HUES64 (cell line): ENCODE data around the gene STH.
"Not testable (repeated sequence)": the region's sequence is repeated elsewhere in the genome, so short reads cannot be mapped to it uniquely, and the experiment has no call there.

Experiments used
- H3K27ac ChIP-seq: 2 replicates; pipeline ENCODE4 v1.7.0; 2013; ENCODE audit warnings: low read depth, low read length, inconsistent platforms
- H3K27me3 ChIP-seq: 2 replicates; pipeline ENCODE4 v1.6.1; 2013; ENCODE audit warnings: mild to moderate bottlenecking, low read length; ENCODE audit not compliant: insufficient read depth
- H3K36me3 ChIP-seq: 2 replicates; pipeline ENCODE4 v1.6.1; 2013; ENCODE audit warnings: mild to moderate bottlenecking, low read length; ENCODE audit not compliant: insufficient read depth
- H3K4me1 ChIP-seq: 2 replicates; pipeline ENCODE4 v1.6.1; 2013; ENCODE audit warnings: mild to moderate bottlenecking, low read length, moderate library complexity; ENCODE audit not compliant: insufficient read depth
- H3K4me3 ChIP-seq: 2 replicates; pipeline ENCODE4 v1.5.1; 2013; ENCODE audit warnings: mild to moderate bottlenecking, low read length, moderate library complexity
- H3K9ac ChIP-seq: 2 replicates; pipeline ENCODE4 v1.6.1; 2013; ENCODE audit warnings: mild to moderate bottlenecking, low read depth, low read length
- H3K9me3 ChIP-seq: 2 replicates; pipeline ENCODE4 v1.6.1; 2013; ENCODE audit warnings: low read depth, low read length; ENCODE audit not compliant: insufficient read depth
- WGBS: fragments of 150-250, 120-280 bp; methylation state at CpG from one replicate; pipeline ENCODE4 v1.1.7; 2013; ENCODE audit warnings: missing lambda C conversion rate; 5-methylcytosine and 5-hydroxymethylcytosine counted together

Gene STH

DNA sequence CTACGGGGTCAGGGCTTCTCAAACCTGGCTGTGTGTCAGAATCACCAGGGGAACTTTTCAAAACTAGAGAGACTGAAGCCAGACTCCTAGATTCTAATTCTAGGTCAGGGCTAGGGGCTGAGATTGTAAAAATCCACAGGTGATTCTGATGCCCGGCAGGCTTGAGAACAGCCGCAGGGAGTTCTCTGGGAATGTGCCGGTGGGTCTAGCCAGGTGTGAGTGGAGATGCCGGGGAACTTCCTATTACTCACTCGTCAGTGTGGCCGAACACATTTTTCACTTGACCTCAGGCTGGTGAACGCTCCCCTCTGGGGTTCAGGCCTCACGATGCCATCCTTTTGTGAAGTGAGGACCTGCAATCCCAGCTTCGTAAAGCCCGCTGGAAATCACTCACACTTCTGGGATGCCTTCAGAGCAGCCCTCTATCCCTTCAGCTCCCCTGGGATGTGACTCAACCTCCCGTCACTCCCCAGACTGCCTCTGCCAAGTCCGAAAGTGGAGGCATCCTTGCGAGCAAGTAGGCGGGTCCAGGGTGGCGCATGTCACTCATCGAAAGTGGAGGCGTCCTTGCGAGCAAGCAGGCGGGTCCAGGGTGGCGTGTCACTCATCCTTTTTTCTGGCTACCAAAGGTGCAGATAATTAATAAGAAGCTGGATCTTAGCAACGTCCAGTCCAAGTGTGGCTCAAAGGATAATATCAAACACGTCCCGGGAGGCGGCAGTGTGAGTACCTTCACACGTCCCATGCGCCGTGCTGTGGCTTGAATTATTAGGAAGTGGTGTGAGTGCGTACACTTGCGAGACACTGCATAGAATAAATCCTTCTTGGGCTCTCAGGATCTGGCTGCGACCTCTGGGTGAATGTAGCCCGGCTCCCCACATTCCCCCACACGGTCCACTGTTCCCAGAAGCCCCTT is 10.9 kb downstream of the STH start:
- H3K27ac ChIP-seq, result no peak overlapping the region
- no peaks in the 10 kb centered on the region for H3K27me3 ChIP-seq
- no peaks in the 10 kb centered on the region for H3K36me3 ChIP-seq
- no peaks in the 10 kb centered on the region for H3K9me3 ChIP-seq
- H3K4me3 ChIP-seq, result no peak overlapping the region
- WGBS, result 93% methylated on average over 33 of the region's 33 CpGs
- H3K4me1 ChIP-seq, result peaks cover 6% of the 10 kb centered on the region; the same call in 1 of the 2 replicates
- H3K9ac ChIP-seq, result no peak overlapping the region

DNA sequence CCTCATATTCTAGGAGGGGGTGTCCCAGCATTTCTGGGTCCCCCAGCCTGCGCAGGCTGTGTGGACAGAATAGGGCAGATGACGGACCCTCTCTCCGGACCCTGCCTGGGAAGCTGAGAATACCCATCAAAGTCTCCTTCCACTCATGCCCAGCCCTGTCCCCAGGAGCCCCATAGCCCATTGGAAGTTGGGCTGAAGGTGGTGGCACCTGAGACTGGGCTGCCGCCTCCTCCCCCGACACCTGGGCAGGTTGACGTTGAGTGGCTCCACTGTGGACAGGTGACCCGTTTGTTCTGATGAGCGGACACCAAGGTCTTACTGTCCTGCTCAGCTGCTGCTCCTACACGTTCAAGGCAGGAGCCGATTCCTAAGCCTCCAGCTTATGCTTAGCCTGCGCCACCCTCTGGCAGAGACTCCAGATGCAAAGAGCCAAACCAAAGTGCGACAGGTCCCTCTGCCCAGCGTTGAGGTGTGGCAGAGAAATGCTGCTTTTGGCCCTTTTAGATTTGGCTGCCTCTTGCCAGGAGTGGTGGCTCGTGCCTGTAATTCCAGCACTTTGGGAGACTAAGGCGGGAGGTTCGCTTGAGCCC is 11.6 kb downstream of the STH start:
- WGBS, result 89% methylated on average over 16 of the region's 16 CpGs
- H3K4me3 ChIP-seq, result no peak overlapping the region
- H3K9me3 ChIP-seq, result no peaks in the 10 kb centered on the region
- H3K36me3 ChIP-seq, result no peaks in the 10 kb centered on the region
- no peak overlapping the region for H3K27ac ChIP-seq
- no peaks in the 10 kb centered on the region for H3K27me3 ChIP-seq
- H3K9ac ChIP-seq, result no peak overlapping the region
- H3K4me1 ChIP-seq, result peaks cover 6% of the 10 kb centered on the region; the same call in 1 of the 2 replicates

DNA sequence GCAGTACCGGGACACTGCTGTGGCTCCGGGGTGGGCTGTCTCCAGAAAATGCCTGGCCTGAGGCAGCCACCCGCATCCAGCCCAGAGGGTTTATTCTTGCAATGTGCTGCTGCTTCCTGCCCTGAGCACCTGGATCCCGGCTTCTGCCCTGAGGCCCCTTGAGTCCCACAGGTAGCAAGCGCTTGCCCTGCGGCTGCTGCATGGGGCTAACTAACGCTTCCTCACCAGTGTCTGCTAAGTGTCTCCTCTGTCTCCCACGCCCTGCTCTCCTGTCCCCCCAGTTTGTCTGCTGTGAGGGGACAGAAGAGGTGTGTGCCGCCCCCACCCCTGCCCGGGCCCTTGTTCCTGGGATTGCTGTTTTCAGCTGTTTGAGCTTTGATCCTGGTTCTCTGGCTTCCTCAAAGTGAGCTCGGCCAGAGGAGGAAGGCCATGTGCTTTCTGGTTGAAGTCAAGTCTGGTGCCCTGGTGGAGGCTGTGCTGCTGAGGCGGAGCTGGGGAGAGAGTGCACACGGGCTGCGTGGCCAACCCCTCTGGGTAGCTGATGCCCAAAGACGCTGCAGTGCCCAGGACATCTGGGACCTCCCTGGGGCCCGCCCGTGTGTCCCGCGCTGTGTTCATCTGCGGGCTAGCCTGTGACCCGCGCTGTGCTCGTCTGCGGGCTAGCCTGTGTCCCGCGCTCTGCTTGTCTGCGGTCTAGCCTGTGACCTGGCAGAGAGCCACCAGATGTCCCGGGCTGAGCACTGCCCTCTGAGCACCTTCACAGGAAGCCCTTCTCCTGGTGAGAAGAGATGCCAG is 12.9 kb downstream of the STH start:
- no peak overlapping the region for H3K9ac ChIP-seq
- no peaks in the 10 kb centered on the region for H3K9me3 ChIP-seq
- H3K36me3 ChIP-seq, result no peaks in the 10 kb centered on the region
- peaks cover 6% of the 10 kb centered on the region; the same call in 1 of the 2 replicates for H3K4me1 ChIP-seq
- no peak overlapping the region for H3K27ac ChIP-seq
- H3K27me3 ChIP-seq, result no peaks in the 10 kb centered on the region
- no peak overlapping the region for H3K4me3 ChIP-seq
- 92% methylated on average over 28 of the region's 28 CpGs for WGBS

DNA sequence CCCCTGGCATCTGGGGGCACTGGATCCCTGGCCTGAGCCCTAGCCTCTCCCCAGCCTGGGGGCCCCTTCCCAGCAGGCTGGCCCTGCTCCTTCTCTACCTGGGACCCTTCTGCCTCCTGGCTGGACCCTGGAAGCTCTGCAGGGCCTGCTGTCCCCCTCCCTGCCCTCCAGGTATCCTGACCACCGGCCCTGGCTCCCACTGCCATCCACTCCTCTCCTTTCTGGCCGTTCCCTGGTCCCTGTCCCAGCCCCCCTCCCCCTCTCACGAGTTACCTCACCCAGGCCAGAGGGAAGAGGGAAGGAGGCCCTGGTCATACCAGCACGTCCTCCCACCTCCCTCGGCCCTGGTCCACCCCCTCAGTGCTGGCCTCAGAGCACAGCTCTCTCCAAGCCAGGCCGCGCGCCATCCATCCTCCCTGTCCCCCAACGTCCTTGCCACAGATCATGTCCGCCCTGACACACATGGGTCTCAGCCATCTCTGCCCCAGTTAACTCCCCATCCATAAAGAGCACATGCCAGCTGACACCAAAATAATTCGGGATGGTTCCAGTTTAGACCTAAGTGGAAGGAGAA is 13.5 kb downstream of the STH start:
- no peak overlapping the region for H3K27ac ChIP-seq
- H3K4me1 ChIP-seq, result peaks cover 6% of the 10 kb centered on the region; the same call in 1 of the 2 replicates
- no peaks in the 10 kb centered on the region for H3K27me3 ChIP-seq
- H3K36me3 ChIP-seq, result no peaks in the 10 kb centered on the region
- 86% methylated on average over 11 of the region's 11 CpGs for WGBS
- no peaks in the 10 kb centered on the region for H3K9me3 ChIP-seq
- H3K4me3 ChIP-seq, result no peak overlapping the region
- no peak overlapping the region for H3K9ac ChIP-seq

DNA sequence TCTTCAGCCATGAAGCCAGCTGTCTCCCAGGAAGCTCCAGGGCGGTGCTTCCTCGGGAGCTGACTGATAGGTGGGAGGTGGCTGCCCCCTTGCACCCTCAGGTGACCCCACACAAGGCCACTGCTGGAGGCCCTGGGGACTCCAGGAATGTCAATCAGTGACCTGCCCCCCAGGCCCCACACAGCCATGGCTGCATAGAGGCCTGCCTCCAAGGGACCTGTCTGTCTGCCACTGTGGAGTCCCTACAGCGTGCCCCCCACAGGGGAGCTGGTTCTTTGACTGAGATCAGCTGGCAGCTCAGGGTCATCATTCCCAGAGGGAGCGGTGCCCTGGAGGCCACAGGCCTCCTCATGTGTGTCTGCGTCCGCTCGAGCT is 14.1 kb downstream of the STH start:
- no peak overlapping the region for H3K27ac ChIP-seq
- H3K27me3 ChIP-seq, result no peaks in the 10 kb centered on the region
- no peaks in the 10 kb centered on the region for H3K9me3 ChIP-seq
- no peak overlapping the region for H3K4me3 ChIP-seq
- WGBS, result 91% methylated on average over 7 of the region's 7 CpGs
- H3K9ac ChIP-seq, result no peak overlapping the region
- H3K36me3 ChIP-seq, result no peaks in the 10 kb centered on the region
- peaks cover 6% of the 10 kb centered on the region; the same call in 1 of the 2 replicates for H3K4me1 ChIP-seq

DNA sequence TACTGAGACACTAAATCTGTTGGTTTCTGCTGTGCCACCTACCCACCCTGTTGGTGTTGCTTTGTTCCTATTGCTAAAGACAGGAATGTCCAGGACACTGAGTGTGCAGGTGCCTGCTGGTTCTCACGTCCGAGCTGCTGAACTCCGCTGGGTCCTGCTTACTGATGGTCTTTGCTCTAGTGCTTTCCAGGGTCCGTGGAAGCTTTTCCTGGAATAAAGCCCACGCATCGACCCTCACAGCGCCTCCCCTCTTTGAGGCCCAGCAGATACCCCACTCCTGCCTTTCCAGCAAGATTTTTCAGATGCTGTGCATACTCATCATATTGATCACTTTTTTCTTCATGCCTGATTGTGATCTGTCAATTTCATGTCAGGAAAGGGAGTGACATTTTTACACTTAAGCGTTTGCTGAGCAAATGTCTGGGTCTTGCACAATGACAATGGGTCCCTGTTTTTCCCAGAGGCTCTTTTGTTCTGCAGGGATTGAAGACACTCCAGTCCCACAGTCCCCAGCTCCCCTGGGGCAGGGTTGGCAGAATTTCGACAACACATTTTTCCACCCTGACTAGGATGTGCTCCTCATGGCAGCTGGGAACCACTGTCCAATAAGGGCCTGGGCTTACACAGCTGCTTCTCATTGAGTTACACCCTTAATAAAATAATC is 14.6 kb downstream of the STH start:
- no peaks in the 10 kb centered on the region for H3K9me3 ChIP-seq
- H3K4me3 ChIP-seq, result no peak overlapping the region
- H3K36me3 ChIP-seq, result no peaks in the 10 kb centered on the region
- no peaks in the 10 kb centered on the region for H3K27me3 ChIP-seq
- no peak overlapping the region for H3K9ac ChIP-seq
- WGBS, result 88% methylated on average over 9 of the region's 9 CpGs
- H3K4me1 ChIP-seq, result peaks cover 6% of the 10 kb centered on the region; the same call in 1 of the 2 replicates
- H3K27ac ChIP-seq, result no peak overlapping the region

DNA sequence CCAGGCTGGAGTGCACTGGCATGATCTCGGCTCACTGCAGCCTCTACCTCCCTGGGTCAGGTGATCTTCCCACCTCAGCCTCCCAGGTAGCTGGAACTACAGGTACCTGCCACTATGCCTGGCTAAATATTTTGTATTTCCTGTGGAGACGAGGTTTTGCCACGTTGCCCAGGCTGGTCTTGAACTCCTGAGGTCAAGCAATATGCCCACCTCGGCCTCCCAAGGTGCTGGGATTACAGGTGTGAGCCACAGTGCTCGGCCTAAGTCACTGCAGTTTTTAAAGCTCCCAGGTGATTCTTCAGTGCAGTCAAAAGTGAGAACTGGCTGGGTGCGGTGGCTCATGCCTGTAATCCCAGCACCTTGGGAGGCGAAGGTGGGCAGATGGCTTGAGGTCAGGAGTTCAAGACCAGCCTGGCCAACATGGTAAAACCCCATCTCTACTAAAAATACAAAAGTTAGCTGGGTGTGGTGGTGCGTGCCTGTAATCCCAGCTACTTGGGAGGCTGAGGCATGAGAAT is 20.4 kb downstream of the STH start:
- H3K27ac ChIP-seq, H3K36me3 ChIP-seq, H3K27me3 ChIP-seq, H3K9ac ChIP-seq, H3K4me3 ChIP-seq, H3K9me3 ChIP-seq, H3K4me1 ChIP-seq: not testable (repeated sequence)
- 91% methylated on average over 8 of the region's 8 CpGs for WGBS

DNA sequence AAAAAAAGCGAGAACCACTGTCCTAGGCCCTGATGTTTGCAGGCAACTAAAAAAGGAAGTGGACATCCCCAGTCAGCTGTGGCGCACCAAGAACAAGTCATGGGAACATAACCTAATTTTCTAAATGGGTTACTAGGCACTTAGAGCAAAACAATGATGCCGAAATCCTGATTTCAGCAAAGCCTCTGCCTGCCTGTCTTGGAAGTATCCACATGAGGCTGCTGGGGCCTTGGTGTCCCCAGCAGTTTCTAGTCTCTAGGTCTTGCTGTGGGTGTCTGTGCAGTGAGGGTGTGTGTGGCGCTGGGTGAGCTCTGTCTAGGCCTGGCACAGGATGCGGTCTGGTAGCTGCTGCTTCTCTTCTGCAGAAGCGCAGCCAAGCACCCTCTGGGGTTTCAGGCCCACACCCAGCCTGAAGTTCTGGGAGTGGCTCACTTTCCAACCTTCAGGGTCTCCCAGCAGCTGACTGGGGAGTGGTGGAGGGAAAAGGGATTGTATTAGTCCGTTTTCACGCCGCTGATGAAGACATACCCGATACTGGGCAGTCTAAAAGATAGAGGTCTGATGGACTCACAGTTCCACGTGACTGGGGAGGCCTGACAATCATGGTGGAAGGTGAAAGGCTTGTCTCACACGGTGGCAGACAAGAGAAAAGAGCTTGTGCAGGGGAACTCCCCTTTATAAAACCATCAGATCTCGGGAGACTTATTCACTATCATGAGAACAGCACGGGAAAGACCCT is 21.1 kb downstream of the STH start:
- no peak overlapping the region for H3K27ac ChIP-seq

DNA sequence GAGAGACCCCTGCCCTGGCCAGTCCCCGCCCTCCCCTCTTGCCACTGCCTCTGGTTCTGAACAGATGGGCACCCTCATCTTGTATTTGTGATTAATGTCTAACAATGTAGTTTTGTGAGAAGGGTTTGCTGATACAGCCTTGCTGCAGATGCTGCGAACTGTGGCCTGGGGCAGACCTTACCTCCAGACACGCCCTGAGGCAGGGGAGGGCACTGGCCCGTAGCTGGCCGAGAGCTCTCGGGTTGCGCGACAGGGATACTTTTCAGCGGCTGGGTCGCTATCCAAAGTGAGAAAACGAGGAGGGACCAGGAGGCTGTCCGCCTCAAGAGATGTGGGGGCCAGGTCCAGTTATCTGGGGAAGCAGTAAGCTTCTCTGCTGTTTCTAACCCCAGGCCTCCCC is 21.9 kb downstream of the STH start:
- Histone ChIP-seq H3K36me3 (peaks cover 8% of the 10 kb centered on the region; the same call in 1 of the 2 replicates), H3K27me3 (no peaks in the 10 kb centered on the region), H3K9ac (no peak overlapping the region), H3K4me1 (no peaks in the 10 kb centered on the region), H3K27ac (no peak overlapping the region), H3K9me3 (no peaks in the 10 kb centered on the region), H3K4me3 (no peak overlapping the region)
- 92% methylated on average over 12 of the region's 12 CpGs for WGBS

More for the DNA sequence above, 21.1 kb downstream of the STH start:
- no peaks in the 10 kb centered on the region for H3K27me3 ChIP-seq
- H3K9ac ChIP-seq, result no peak overlapping the region
- WGBS, result 92% methylated on average over 14 of the region's 14 CpGs
- no peaks in the 10 kb centered on the region for H3K4me1 ChIP-seq
- H3K36me3 ChIP-seq, result 0 out of 2 replicates have a peak, but pooled peaks cover under 1% of the 10 kb centered on the region
- no peak overlapping the region for H3K4me3 ChIP-seq
- no peaks in the 10 kb centered on the region for H3K9me3 ChIP-seq

DNA sequence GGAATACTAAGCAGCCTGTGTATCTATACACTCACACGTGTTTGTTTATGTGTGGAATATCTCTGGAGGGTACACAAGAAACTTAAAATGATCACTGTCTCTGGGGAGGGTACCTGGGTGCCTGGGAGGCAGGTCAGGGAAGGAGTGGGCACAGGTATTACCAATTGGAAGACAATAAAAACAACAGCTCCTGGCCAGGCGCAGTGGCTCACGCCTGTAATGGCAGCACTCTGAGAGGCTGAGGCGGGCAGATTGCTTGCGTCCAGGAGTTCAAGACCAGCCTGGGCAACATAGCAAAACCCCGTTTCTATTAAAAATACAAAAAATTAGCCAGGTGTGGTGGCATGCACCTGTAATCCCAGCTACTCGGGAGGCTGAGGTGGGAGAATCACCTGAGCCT is 24.3 kb downstream of the STH start:
- not testable (repeated sequence) for H3K27ac ChIP-seq, H3K27me3 ChIP-seq, H3K9me3 ChIP-seq, H3K4me3 ChIP-seq, H3K9ac ChIP-seq
- Histone ChIP-seq H3K4me1 (peaks cover 18% of the 10 kb centered on the region), H3K36me3 (peaks cover 26% of the 10 kb centered on the region)
- 95% methylated on average over 7 of the region's 7 CpGs for WGBS
